Cardiac atrium fibroblast (primary cell): ENCODE data around the gene NT5C1A. TPM values are rescaled to one million over a fixed set of nuclear protein-coding genes. Genes with fewer than 3 reads are reported as not detected.

Source experiments
- total RNA-seq: library from RNA; depleted of rRNA; stranded (reverse); fragments of >200 nt; gene quantifications from 2 replicates; pipeline ENCODE4 v1.2.3, GENCODE V29; 2015

The NT5C1A gene
- total RNA-seq: not detected in 2 replicates

DNA sequence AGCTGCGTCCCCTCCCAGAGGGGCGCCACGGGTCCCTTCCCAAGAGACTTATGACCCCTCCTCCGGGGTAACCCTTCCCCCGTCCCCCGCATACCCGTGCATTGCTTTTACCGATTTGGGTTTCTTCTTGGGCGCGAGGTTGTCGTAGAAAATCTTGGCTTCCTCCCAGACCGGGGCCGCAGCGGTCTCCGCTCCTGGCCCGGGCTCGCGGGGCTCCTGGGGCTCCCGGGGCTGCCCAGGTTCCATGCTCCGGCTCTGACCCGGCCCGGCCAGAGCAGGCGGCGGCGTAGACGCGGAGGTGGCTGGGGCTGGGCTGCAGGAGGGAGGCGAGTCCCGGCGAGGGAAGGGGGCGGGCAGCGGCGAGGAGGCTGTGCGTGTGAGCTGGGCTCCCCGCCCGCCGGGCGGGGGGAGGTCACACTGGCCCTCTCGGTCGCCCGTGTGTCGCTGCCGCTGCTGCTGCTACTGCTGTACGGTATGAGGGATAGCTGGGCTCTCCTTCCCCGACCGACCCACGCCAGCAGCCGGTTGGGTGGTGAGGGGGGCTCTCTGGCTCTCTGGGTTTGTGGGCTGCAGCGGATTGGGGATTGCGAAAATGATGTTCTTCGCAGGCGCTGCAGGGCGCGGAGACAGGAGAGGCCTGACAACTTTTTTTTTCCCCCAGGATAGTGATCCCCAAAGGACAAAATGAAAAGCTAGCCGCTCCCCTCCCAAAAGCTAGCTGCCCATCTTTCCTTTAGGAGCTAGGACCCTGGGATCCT, at the start of gene NT5C1A:
NT5C1A (minus strand) TSS at position 315 of the 758 bp plus-strand sequence; CDS start at position 246, 69 bp downstream.

GRCh38 chr1:39691383-39692151, 19.7 kb upstream of the NT5C1A start, which contains the start of gene HPCAL4:
Gene HPCAL4 (minus strand): TSS chr1:39691433. CDS start chr1:39684603, 6,830 bp downstream.

DNA sequence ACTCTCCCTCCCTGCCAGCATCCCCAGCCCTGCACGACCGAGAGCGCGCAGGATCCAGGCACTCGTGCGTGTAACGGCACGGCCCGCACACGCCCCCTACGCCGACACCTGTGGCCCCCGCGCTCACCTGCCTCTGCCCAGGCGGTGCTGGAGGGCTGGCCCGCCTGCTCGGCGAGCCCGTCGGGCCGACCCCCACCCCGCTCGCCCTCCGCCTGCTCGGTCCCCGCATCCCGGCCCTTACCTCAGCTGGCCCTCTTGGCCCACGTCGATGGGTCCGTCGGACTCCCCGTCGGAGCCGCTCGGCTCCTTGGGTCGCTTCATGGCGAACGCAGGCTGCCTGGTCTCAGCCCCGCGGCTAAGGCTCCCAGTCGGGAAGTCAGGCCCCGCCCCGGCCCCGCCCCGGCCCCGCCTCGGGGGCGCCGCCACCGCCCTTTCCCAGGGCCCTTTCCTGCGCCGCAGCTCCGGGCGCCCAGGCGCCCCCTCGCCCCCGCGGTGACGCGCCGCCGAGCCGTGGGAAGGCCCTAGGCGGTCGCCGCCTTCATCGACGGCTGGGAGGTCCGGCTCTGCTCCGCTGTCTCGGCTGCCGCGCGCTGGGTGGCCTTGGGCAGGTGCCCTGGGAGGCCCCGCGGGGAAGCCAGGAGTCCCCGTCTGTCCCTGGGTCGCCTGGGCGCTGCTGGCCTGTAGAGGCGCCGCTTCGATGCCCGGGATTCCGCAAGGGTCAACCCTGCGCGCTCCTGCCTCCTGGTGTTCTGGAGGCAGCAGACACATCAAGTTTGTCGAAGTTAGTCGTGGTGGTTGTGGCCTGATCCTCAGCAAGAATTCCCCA, 32.4 kb downstream of the NT5C1A start, which contains the start of gene HEYL:
HEYL (minus strand) TSS at position 339 of the 826 bp plus-strand sequence; CDS start at position 321, 18 bp downstream.

Other genes with a start within 250 kb of the NT5C1A start
- 0.49 and 0.90 TPM in 2 replicates for gene BMP8A, start 180.5 kb downstream of the NT5C1A start, total RNA-seq
- gene PABPC4, start 95.3 kb downstream of the NT5C1A start, total RNA-seq: 130 and 214 TPM in 2 replicates
- gene HEYL, start 32.5 kb downstream of the NT5C1A start, total RNA-seq: 2.5 and 8.6 TPM in 2 replicates
- gene HPCAL4, start 19.3 kb upstream of the NT5C1A start, total RNA-seq: under 0.01 TPM in 1 of 2 replicates, not detected in the other
- gene PPIE, start 66.8 kb upstream of the NT5C1A start, total RNA-seq: 33.2 and 39.0 TPM in 2 replicates
- 2.2 and 2.4 TPM in 2 replicates for gene OXCT2, start 99.2 kb upstream of the NT5C1A start, total RNA-seq
- gene BMP8B, start 116.8 kb upstream of the NT5C1A start, total RNA-seq: under 0.01 TPM in 1 of 2 replicates, not detected in the other
- 9.6 and 11.3 TPM in 2 replicates for gene TRIT1, start 211.4 kb upstream of the NT5C1A start, total RNA-seq
- 0.54 and 0.81 TPM in 2 replicates for gene MYCL, start 229.8 kb upstream of the NT5C1A start, total RNA-seq